Activated CD4-positive, alpha-beta T cell treated with anti-CD3 and anti-CD28 coated beads, Interleukin-2, Interleukin-6, amounts not matched to agents 100 ng/mL and 50 ng/mL, durations not matched to agents 16 hours and 8 hours (primary cell): ENCODE data around the gene WAC.

ENCODE experiments used
- DNase-seq: peaks from one replicate; pipeline ENCODE4 v3.0.0-alpha.2; 2020

WAC gene

DNA sequence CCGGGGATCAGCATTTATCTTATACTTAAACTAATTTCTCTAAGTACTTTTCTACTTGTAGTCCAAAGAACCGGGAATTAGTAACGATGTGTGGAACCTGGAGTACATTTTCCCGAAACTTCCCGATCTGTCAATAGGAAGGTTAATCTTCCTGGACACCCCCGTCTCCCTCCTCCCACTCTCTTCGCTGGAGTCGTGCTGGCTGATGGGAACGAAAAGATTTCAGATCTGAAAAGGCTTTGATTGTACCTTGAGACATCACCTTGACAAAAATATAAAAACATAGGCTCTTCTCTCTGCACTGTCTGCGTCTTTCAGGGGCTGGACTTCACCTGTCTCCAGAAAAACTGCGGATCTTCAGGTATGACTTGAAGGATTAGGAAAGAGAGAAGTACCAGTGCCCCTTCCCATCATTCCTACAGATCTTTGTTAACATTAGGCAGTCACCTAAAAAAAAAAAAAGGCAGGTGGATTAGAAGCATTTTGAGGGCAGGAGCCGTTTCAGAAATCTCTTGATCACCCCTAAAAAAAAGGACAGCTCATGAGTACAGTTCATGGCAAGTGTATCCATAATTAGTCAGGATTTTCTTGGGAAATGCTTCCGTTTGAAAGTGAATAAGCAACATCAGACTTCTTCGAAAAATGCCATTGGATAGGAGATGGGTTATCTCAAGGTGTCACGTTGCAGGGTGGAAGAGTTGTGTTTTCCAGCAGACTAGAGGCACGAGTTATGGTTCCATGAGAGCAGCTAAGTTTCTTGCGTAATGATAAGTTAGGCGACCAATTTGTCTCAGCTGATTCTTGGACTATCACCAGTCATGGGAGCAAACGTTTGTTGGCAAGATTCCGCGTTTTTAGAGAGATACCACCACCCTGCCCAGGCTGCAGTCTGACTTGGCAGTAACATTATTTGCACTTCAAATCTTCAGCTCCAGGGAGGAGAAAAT, 136.6 kb downstream of the WAC start:
- DNase-seq: no peak
